GM19351 (cell line): Measurements from ENCODE around the gene RHCE.
"Not testable (repeated sequence)": the region's sequence is repeated elsewhere in the genome, so short reads cannot be mapped to it uniquely, and the experiment has no call there.

Experiments
- ATAC-seq: cut with Tn5 transposase; IDR thresholded peaks from one replicate; pipeline ENCODE4 v1.9.1; 2021; ENCODE audit warnings: mild to moderate bottlenecking, moderate library complexity; ENCODE audit not compliant: unreplicated experiment

The RHCE gene

DNA sequence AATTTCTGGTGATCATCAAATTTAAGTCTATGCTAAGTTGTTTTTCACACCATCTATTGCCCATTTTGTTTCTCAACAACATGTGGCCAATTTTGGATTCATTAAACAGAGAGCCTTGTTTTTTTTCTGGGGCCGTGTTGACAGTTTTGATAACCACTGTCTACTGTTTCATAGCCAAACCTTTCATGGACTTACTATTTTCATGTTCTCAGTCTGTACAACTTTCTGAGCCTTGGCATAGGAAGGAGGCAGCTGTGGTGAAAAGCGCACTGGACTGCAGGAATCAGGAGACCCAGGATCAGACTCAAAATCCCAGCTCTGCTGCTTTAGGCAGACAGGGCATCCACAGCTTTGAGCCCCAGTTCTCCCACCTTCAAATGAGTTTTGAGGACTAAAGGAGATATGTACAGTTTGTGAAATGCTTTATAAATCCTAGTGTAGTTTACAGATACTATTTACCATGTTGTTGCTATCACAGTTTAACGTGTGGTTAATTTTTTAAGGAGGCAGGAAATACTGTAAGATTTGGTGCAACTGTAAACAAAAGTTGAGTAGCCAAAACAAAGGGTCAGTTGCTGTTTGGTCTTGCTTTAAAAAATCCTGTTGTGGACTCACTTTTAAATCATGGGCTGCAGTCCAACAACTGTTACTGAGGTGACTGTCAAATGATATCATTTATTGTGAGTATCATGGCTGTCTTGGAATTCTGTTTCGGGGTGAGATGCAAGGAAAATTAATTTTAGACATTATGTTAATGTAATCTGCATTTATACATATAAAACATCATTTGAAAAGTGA is 13.0 kb upstream of the RHCE start:
- no peak for ATAC-seq

- ATAC-seq = no peak
Observed at GRCh38 chr1:25432749-25433388, 12.2 kb upstream of the RHCE start.

DNA sequence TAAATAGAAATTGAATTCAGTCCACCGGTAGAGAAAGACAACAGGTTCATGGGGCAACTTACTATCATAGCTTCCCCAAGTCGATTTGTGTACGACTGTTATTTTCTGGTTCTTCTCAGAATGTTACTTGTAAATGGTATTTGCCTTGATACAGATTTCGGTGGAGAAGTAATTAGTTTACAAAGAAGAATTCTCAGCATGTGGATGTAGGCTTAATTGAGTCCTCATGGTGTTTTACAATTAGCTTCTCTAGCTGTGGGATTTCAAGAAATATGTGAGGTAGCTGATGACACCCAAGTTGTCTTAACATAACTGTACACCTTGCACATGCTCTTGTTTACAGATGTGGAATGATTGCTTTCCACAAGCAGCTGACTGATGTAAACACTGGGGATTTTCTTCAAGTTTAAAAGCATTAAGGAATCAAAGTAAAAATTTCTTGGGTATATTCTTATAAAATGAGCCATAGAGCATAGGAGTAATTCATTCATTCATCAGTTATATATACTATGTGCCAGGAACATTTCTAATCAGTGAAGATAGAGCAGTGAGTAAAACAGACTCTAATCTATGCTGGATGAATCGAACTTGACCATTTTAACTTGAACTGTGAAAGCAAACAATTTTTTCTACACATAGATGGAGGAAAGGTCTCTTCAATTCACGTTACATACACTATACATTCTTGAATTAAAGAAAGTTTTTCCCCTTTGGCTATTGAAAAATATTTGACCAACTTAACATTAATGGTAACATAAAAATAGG is 11.5 kb upstream of the RHCE start:
- ATAC-seq = no peak

GRCh38 chr1:25430967-25431881 is 10.6 kb upstream of the RHCE start:
- ATAC-seq = peak; percentile 17

GRCh38 chr1:25430073-25430966 is 9.7 kb upstream of the RHCE start, which contains the start of gene MACO1:
TSS of gene MACO1 (plus strand) at chr1:25430897. CDS start at chr1:25431099, 202 bp downstream.
- peak; percentile 86 for ATAC-seq

DNA sequence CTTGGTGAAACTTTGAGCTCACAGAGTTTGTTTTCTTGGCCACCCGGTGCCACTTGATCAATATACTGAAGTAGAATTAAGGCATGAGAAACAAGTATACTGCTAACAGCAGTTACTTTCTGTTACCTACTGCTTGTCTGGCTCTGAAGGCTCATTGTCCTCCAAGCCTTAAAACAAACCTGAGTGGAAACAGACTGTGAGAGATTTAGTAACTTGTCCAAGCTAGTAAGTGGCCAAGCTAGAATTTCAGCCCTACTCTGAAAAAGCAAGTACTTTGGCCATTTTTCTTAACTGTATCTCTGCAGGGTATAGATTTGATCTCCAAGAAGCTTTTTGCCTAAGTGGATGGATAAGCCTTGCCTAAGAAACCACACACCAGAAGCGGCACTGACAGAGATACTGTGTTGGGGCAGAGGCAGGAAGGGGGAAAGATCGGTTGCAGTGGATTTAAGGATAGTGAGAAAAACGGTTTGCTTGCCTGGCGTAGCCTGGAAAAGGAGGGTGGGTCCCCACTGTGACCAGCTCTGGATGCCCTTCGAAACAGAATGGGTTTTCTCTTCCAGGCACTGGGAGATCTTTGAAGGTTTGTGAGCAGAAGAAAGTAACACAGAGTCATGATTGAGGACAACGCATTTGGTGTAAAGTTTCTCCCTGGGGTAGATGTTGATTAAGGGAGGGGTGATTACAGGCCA is 8.0 kb upstream of the RHCE start:
- no peak for ATAC-seq

- ATAC-seq = no peak
Observed at GRCh38 chr1:25427696-25428095, 7.1 kb upstream of the RHCE start.

DNA sequence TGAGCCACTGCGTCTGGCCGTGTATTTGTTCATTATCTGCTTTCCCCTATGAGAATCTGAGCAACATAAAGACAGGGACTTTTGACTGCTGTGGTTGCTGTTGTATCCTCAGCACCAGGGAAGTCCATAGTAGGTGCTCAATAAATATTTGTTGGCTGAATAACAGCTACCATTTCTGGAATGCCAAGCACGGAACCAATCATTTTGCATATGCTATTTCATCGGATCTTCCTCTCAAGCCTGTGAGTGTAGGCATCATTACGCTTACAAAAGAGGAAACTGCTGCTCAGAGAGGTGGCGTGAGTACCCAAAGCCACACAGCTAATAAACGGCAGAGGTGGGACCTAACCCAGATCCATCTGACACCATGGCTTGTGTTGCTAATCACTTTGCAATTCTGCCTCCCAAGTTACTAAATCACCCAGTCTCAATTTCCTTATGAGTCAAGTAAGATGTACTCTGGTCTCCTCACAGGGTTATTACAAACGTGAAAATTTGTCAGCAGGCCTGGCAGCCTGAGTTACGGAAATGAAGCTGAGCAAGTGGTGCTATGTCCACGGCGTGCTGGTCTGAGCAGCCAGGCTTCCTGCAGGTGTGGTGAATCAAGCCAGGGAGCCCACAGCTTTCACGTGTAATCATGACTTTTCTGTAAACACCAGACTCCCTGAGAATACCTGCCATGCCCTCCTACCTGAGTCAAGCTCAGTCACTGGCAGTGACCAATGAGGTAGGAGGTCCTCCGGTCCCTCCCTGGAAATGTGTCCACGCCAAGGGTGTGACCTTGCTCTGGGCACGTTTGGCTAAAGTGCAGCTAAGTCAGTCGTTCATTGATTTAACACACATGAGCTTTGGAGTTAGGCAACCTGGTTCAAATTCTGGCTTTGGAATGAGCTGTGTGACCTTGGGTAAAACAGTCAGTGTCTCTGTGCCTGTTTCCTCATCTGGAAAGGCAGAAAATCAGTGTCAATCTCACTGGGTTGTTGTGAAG is 4.8 kb upstream of the RHCE start:
- ATAC-seq = no peak

GRCh38 chr1:25423206-25423605 is 2.6 kb upstream of the RHCE start:
- not testable (repeated sequence) for ATAC-seq

DNA sequence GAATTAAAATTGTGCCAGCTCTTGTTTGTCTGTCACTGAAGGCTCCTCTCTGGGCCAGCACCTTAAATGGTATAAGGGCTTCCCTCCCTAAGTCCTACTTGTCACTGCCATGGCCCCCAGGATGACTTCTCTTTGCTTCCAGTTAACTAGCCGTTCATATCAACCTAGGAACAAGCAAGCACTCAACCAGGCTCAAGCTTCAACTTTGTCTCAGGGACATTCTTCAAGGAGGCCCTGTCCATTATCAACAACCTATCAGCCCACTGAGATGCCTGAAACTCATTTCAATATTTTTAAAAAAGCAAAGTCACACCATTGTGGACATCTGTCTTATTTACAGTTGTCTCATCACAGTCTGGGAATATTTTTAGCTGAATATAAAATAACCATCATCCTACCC is 1.3 kb downstream of the RHCE start:
- not testable (repeated sequence) for ATAC-seq

GRCh38 chr1:25417280-25417679 is 3.3 kb downstream of the RHCE start:
- not testable (repeated sequence) for ATAC-seq

DNA sequence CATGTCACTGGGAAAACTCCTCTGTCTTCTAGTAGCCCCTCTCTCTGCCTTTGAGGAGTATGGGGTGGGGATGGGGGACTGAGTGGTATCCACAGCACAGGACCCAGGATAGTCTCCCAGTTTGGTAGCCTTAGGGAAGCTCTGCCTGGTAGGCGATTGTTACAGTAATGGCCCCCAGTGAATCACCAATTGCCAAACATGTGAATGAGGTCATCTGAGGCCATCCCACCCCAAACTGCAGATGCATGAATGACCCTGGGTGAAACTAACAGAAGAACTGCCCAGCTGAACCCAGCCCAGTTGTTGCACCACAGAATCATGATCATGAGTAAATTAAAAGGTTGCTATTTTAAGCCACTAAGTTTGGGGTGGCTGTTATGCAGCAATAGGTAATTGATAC is 6.0 kb downstream of the RHCE start:
- not testable (repeated sequence) for ATAC-seq

GRCh38 chr1:25414157-25414556 is 6.5 kb downstream of the RHCE start:
- not testable (repeated sequence) for ATAC-seq

DNA sequence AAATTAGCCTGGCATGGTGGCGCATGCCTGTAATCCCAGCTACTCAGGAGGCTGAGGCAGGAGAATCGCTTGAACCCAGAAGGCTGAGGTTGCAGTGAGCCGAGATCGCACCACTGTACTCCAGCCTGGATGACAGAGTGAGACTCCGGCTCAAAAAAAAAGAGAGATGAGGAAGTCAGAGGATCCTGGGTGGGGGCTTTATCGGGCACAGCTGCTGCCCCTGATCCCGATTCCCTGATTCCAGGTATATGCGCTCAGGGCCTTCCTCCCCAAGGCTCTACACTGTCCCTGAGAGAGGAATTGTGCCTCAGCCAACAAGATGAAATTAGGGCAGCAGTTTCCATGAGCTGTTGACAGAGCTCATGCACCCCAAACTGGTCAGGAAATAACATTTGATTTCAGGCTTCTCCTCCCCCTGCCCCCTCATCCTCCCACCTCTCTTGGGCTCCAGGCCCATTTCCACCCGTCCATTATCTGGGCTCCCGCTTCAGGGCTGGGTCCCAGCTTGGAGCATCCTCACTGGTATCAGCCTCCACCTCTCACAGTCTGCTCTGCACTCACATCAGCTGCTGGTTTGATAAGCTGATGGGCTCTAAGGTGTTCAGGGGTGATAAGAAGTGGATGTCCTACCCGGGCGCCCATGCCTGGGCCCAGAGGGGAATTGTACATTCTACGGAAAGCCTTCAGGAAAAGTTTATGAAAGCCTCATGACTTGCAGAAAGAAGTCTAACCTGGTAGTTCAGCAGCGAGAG is 7.6 kb downstream of the RHCE start:
- ATAC-seq = not testable (repeated sequence)

DNA sequence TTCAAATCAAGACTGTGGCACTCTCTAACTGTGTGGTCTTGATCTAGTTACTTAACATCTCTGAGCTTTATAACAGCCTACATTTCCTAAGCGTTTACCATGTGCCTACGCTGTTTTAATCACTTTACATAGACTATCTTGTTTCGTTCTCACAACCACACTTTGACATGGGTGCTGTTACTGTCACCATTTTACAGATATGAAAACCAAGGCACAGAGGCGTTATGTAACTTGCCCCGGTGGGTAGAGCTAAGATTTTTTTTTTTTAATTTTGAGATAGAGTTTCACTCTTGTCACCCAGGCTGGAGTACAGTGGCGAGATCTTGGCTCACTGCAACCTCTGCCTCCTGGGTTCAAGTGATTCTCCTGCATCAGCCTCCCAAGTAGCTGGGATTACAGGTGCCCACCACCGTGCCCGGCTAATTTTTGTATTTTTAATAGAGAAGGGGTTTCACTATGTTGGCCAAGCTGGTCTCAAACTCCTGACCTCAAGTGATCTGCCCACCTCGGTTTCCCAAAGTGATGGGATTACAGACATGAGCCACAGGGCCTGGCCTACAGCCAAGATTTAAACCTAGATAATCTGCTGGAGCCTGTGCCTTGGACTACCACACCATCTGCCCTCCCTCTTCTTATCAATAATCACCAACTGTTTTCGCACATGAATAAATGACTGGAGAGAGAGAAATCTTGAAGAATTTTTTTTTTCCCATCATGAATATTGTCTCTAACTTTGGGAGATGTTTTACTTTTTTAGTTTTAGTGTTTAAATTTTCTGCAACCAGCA is 10.8 kb downstream of the RHCE start:
- ATAC-seq = not testable (repeated sequence)

GRCh38 chr1:25405731-25406305 is 14.8 kb downstream of the RHCE start:
- not testable (repeated sequence) for ATAC-seq
